LNCAP (cell line): ENCODE results near the gene MYL3.

ENCODE experiments used
- CTCF ChIP-seq: fragments of 450-650 bp; IDR thresholded peaks from 2 replicates; pipeline ENCODE4 v1.5.1; 2017; ENCODE audit warnings: mild to moderate bottlenecking

The MYL3 gene

GRCh38 chr3:46844397-46844796, 18.8 kb downstream of the MYL3 start:
- no peak for TF ChIP-seq CTCF

- no peak for TF ChIP-seq CTCF
Measured at GRCh38 chr3:46843508-46843907, 19.7 kb downstream of the MYL3 start.

- no peak for TF ChIP-seq CTCF
Measured at GRCh38 chr3:46840491-46840890, 22.8 kb downstream of the MYL3 start.

- TF ChIP-seq CTCF: no peak
Measured at GRCh38 chr3:46838301-46838700, 24.9 kb downstream of the MYL3 start.

GRCh38 chr3:46835491-46835890, 27.8 kb downstream of the MYL3 start:
- no peak for TF ChIP-seq CTCF

GRCh38 chr3:46835054-46835453, 28.2 kb downstream of the MYL3 start:
- no peak for TF ChIP-seq CTCF

GRCh38 chr3:46833346-46834300, 29.6 kb downstream of the MYL3 start:
- no peak for TF ChIP-seq CTCF
